Loucy (cell line): ENCODE measurements around the gene REV1.

ENCODE experiments used
- H2AFZ ChIP-seq: fragments of 200-600 bp; sonication (generic); 2 replicates; pipeline ENCODE4 v1.6.0; 2016; ENCODE audit warnings: antibody characterized with exemption, mild to moderate bottlenecking, low read length, moderate library complexity
- H3F3A ChIP-seq: fragments of 200-600 bp; 2 replicates; pipeline ENCODE4 v1.6.0; 2016; ENCODE audit warnings: antibody characterized with exemption, low read depth, mild to moderate bottlenecking
- H3K27me3 ChIP-seq: fragments of 200-600 bp; sonication (generic); 2 replicates; pipeline ENCODE4 v1.6.1; 2014; ENCODE audit warnings: low read length, mild to moderate bottlenecking; ENCODE audit not compliant: insufficient read depth, poor library complexity, severe bottlenecking
- H3K36me3 ChIP-seq: fragments of 200-600 bp; sonication (generic); 2 replicates; pipeline ENCODE4 v1.6.1; 2016; ENCODE audit warnings: low read length; ENCODE audit not compliant: insufficient read depth
- H3K4me1 ChIP-seq: fragments of 200-600 bp; sonication (generic); 2 replicates; pipeline ENCODE4 v1.5.1; 2014; ENCODE audit warnings: low read length, mild to moderate bottlenecking; ENCODE audit not compliant: insufficient read depth, poor library complexity, severe bottlenecking
- H3K4me2 ChIP-seq: fragments of 200-600 bp; sonication (generic); 2 replicates; pipeline ENCODE4 v1.6.0; 2014; ENCODE audit warnings: antibody characterized with exemption, low read length, low read depth, mild to moderate bottlenecking; ENCODE audit not compliant: poor library complexity, severe bottlenecking
- H3K4me3 ChIP-seq: fragments of 200-600 bp; sonication (generic); 2 replicates; pipeline ENCODE4 v1.5.1; 2014; ENCODE audit warnings: low read length, mild to moderate bottlenecking, mixed read lengths; ENCODE audit not compliant: poor library complexity, severe bottlenecking
- H3K79me2 ChIP-seq: fragments of 200-600 bp; sonication (generic); 2 replicates; pipeline ENCODE4 v1.6.1; 2014; ENCODE audit warnings: low read length; ENCODE audit not compliant: insufficient read depth
- H3K9ac ChIP-seq: fragments of 200-600 bp; sonication (generic); 2 replicates; pipeline ENCODE4 v1.6.0; 2014; ENCODE audit warnings: mild to moderate bottlenecking, low read depth, low read length, moderate library complexity; ENCODE audit not compliant: poor library complexity, severe bottlenecking
- H3K9me2 ChIP-seq: fragments of 200-600 bp; sonication (generic); replicated peaks from 2 replicates; pipeline ENCODE4 v1.6.1; 2016; ENCODE audit warnings: low read depth, low read length, mixed read lengths
- H3K9me3 ChIP-seq: fragments of 200-600 bp; sonication (generic); 2 replicates; pipeline ENCODE4 v1.6.1; 2014; ENCODE audit warnings: mild to moderate bottlenecking, antibody characterized with exemption, low read length, low read depth; ENCODE audit not compliant: insufficient read depth
- H4K20me1 ChIP-seq: fragments of 200-600 bp; sonication (generic); 2 replicates; pipeline ENCODE4 v1.6.0; 2014; ENCODE audit warnings: antibody characterized with exemption, low read length, mild to moderate bottlenecking; ENCODE audit not compliant: insufficient read depth, poor library complexity, severe bottlenecking
- CTCF ChIP-seq: fragments of 200-600 bp; sonication (generic); conservative IDR thresholded peaks from 2 replicates; pipeline ENCODE4 v1.5.1; 2014; ENCODE audit warnings: mild to moderate bottlenecking, antibody characterized with exemption, low read length
- EZH2phosphoT487 ChIP-seq: fragments of 200-600 bp; IDR thresholded peaks from 2 replicates; pipeline ENCODE4 v1.6.1; 2018; ENCODE audit warnings: antibody characterized with exemption, mild to moderate bottlenecking, moderate library complexity, borderline replicate concordance

The REV1 gene

GRCh38 chr2:99480390-99480789, 9.4 kb downstream of the REV1 start:
- H2AFZ ChIP-seq: no peak overlapping the region

DNA sequence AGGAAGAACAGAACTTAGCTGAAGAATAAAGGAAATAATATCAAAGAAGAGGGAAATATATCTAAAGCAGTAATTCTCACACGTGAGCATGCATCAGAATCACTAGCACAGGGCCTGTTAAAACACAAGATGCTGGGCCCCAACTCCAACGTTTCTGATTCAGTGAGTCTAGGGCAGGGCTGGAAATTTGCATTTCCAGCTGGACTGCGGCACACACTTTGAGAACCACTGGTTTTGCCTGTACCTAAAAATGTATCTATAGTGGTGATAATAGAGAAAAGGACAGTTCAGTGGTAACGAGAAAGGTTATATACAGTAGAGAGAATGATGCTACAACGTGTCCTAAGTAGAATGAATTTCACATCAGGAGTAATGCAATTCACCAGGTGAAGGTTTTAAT, 11.2 kb downstream of the REV1 start:
- Histone ChIP-seq H3K79me2 (peaks cover 100% of the 10 kb centered on the region), H3K9me3 (no peaks in the 10 kb centered on the region), H3K9ac (no peak overlapping the region), H2AFZ (no peak overlapping the region), H3K9me2 (no peaks in the 10 kb centered on the region), H3K36me3 (no peaks in the 10 kb centered on the region), H3K4me2 (no peak overlapping the region), H3K4me1 (peaks cover 24% of the 10 kb centered on the region), H3K27me3 (no peaks in the 10 kb centered on the region), H4K20me1 (peaks cover 88% of the 10 kb centered on the region), H3K4me3 (no peak overlapping the region), H3F3A (no peaks in the 10 kb centered on the region)
- no peak for TF ChIP-seq CTCF
- no peak for TF ChIP-seq EZH2phosphoT487

More at GRCh38 chr2:99480390-99480789, 9.4 kb downstream of the REV1 start:
- no peak overlapping the region for H3K4me2 ChIP-seq
- peaks cover 89% of the 10 kb centered on the region for H4K20me1 ChIP-seq
- no peak overlapping the region for H3K9ac ChIP-seq
- peaks cover 100% of the 10 kb centered on the region for H3K79me2 ChIP-seq
- no peaks in the 10 kb centered on the region for H3K9me3 ChIP-seq
- peaks cover 35% of the 10 kb centered on the region for H3K4me1 ChIP-seq
- H3K9me2 ChIP-seq: no peaks in the 10 kb centered on the region
- H3K4me3 ChIP-seq: no peak overlapping the region
- H3K27me3 ChIP-seq: no peaks in the 10 kb centered on the region
- TF ChIP-seq CTCF (no peak), EZH2phosphoT487 (no peak)
- no peaks in the 10 kb centered on the region for H3K36me3 ChIP-seq
- no peaks in the 10 kb centered on the region for H3F3A ChIP-seq

GRCh38 chr2:99477054-99477453, 12.8 kb downstream of the REV1 start:
- no peak overlapping the region for H2AFZ ChIP-seq
- no peaks in the 10 kb centered on the region for H3K27me3 ChIP-seq
- TF ChIP-seq CTCF (no peak), EZH2phosphoT487 (no peak)
- peaks cover 100% of the 10 kb centered on the region for H3K79me2 ChIP-seq
- H3K36me3 ChIP-seq: no peaks in the 10 kb centered on the region
- peaks cover 17% of the 10 kb centered on the region for H3K4me1 ChIP-seq
- peaks cover 81% of the 10 kb centered on the region for H4K20me1 ChIP-seq
- H3K9ac ChIP-seq: no peak overlapping the region
- no peak overlapping the region for H3K4me3 ChIP-seq
- H3K9me3 ChIP-seq: no peaks in the 10 kb centered on the region
- H3K9me2 ChIP-seq: no peaks in the 10 kb centered on the region
- H3K4me2 ChIP-seq: no peak overlapping the region
- H3F3A ChIP-seq: no peaks in the 10 kb centered on the region
